ENCODE results near the gene KRTAP1-3. TPM values are rescaled to one million over a fixed set of nuclear protein-coding genes. Genes with fewer than 3 reads are reported as not detected.
"Not testable (repeated sequence)": the region's sequence is repeated elsewhere in the genome, so short reads cannot be mapped to it uniquely, and the experiment has no call there.

The KRTAP1-3 gene
- not detected for total RNA-seq

- H3K9me3 ChIP-seq; ATAC-seq; H3K36me3 ChIP-seq; in situ Hi-C loops (cut with MboI; ENCODE audit: low sequenced_read_pairs in 4 of 4); H3K4me1 ChIP-seq; H3K4me3 ChIP-seq; H3K27ac ChIP-seq; DNase-seq; intact Hi-C loops (cut with DNase I; ENCODE audit: low total_unique reads): not testable (repeated sequence)
- peaks cover 4 to 24% (median 9%) of the 10 kb centered on the region in 3 donors for H3K27me3 ChIP-seq
These were observed at the start of gene KRTAP1-3 for GRCh38 chr17:41034346-41034935. KRTAP1-3 (minus strand) TSS chr17:41034874; CDS start chr17:41034821, 53 bp downstream.

GRCh38 chr17:41084100-41084856 lies 49.6 kb upstream of the KRTAP1-3 start, which contains the start of gene KRTAP4-7:
KRTAP4-7 (plus strand) TSS chr17:41084150; CDS start chr17:41084207, 57 bp downstream.
- H3K4me3 ChIP-seq; intact Hi-C loops (cut with DNase I; ENCODE audit: low total_unique reads); H3K36me3 ChIP-seq; H3K9me3 ChIP-seq; DNase-seq; H3K4me1 ChIP-seq; ATAC-seq; H3K27me3 ChIP-seq; H3K27ac ChIP-seq: not testable (repeated sequence)
- in situ Hi-C loops (cut with MboI; ENCODE audit: low sequenced_read_pairs in 4 of 4), result loop anchor here in 1 of 4 donors (25.0 kb wide), 1 partner anchor 103 kb away; the partner anchor contains the start of genes KRTAP4-1, KRTAP4-2 and KRTAP9-1

GRCh38 chr17:41083427-41083826 lies 48.8 kb upstream of the KRTAP1-3 start:
- H3K4me1 ChIP-seq; H3K4me3 ChIP-seq; DNase-seq; H3K9me3 ChIP-seq; ATAC-seq; intact Hi-C loops (cut with DNase I; ENCODE audit: low total_unique reads); H3K27ac ChIP-seq; H3K36me3 ChIP-seq; H3K27me3 ChIP-seq: not testable (repeated sequence)
- in situ Hi-C loops (cut with MboI; ENCODE audit: low sequenced_read_pairs in 4 of 4), result loop anchor here in 1 of 4 donors (25.0 kb wide), 1 partner anchor 104 kb away; the partner anchor contains the start of genes KRTAP4-1, KRTAP4-2 and KRTAP9-1

- DNase-seq (no peak), ATAC-seq (no peak)
- TF ChIP-seq POLR2A (IDR thresholded peaks at IDR 0.05) (no peak), CTCF (IDR thresholded peaks at IDR 0.05 in 4 of 5, conservative IDR thresholded peaks at IDR 0.05 in 1 of 5) (no peak)
- no peak overlapping the region for H3K27ac ChIP-seq
- intact Hi-C loops (cut with DNase I; ENCODE audit: low total_unique reads), result no loop called here
- no peaks in the 10 kb centered on the region for H3K4me1 ChIP-seq
- peaks cover 0 to 6% (median 0%) of the 10 kb centered on the region in 3 donors for H3K27me3 ChIP-seq
- no peak overlapping the region for H3K4me3 ChIP-seq
- H3K9me3 ChIP-seq, result no peaks in the 10 kb centered on the region
- H3K36me3 ChIP-seq, result no peaks in the 10 kb centered on the region
- in situ Hi-C loops (cut with MboI; ENCODE audit: low sequenced_read_pairs in 4 of 4), result loop anchor here in 1 of 4 donors (25.0 kb wide), 1 partner anchor 105 kb away; the partner anchor contains the start of genes KRTAP4-1, KRTAP4-2 and KRTAP9-1
These were observed 48.0 kb upstream of the KRTAP1-3 start for GRCh38 chr17:41082626-41083025.

DNA sequence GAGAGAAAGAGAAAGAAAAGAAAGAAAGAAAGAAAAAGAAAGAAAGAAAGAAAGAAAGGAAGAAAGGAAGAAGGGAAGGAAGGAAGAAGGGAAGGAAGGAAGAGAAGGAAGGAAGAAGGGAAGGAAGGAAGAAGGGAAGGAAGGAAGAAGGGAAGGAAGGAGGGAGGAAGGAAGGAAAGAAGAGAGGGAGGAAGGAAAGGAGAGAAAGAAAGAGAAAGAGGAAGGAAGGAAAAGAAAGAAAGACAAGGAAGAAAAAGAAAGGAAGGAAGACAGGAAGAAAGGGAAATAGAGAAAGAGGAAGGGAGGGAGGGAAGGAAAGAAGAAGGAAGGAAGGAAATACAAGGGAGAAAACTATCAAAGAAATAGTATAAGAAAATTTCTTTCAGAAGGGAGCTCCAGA lies 42.1 kb upstream of the KRTAP1-3 start:
- Histone ChIP-seq H3K4me1 (no peaks in the 10 kb centered on the region), H3K27ac (no peak overlapping the region), H3K4me3 (no peak overlapping the region), H3K9me3 (no peaks in the 10 kb centered on the region), H3K27me3 (peaks cover 0 to 6% (median 0%) of the 10 kb centered on the region in 3 donors), H3K36me3 (no peaks in the 10 kb centered on the region)
- ATAC-seq, result no peak
- TF ChIP-seq POLR2A (IDR thresholded peaks at IDR 0.05), result no peak
- no peak for TF ChIP-seq CTCF (IDR thresholded peaks at IDR 0.05 in 4 of 5, conservative IDR thresholded peaks at IDR 0.05 in 1 of 5)
- DNase-seq, result no peak
- in situ Hi-C loops (cut with MboI; ENCODE audit: low sequenced_read_pairs in 4 of 4) (loop anchor here in 1 of 4 donors (25.0 kb wide), 1 partner anchor 111 kb away; the partner anchor contains the start of genes KRTAP4-1, KRTAP4-2 and KRTAP9-1), intact Hi-C loops (cut with DNase I; ENCODE audit: low total_unique reads) (no loop called here)

DNA sequence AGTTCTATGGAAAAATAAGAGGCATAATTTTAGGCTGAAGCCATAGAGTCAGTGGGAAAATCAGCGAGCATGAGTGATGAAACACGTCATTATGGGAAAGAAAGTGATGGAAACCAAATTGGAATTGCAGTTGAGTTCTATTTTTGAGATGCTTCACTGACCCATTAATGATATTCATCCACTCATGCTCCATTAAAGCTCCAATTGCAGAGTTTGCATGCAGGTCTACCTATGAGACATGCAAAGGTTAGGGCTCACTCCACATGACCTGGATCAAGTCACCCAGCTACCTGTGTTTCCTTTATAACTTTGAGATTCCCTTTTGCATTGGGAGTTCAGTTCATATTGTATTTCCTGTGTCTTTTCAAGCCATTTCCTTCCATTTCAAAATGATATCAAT lies 39.0 kb upstream of the KRTAP1-3 start:
- intact Hi-C loops (cut with DNase I; ENCODE audit: low total_unique reads) (no loop called here), in situ Hi-C loops (cut with MboI; ENCODE audit: low sequenced_read_pairs in 4 of 4) (loop anchor here in 1 of 4 donors (25.0 kb wide), 1 partner anchor 111 kb away; the partner anchor contains the start of gene KRT39)
- no peak for TF ChIP-seq CTCF (IDR thresholded peaks at IDR 0.05 in 4 of 5, conservative IDR thresholded peaks at IDR 0.05 in 1 of 5)
- TF ChIP-seq POLR2A (IDR thresholded peaks at IDR 0.05), result no peak
- Histone ChIP-seq H3K9me3 (no peaks in the 10 kb centered on the region), H3K36me3 (no peaks in the 10 kb centered on the region), H3K27ac (no peak overlapping the region), H3K27me3 (peaks cover 0 to 5% (median 0%) of the 10 kb centered on the region in 3 donors), H3K4me1 (no peaks in the 10 kb centered on the region), H3K4me3 (no peak overlapping the region)
- ATAC-seq (no peak), DNase-seq (no peak)
